Right atrium auricular region (tissue), 2 donors: ENCODE measurements around the gene BCAP29. TPM values are rescaled to one million over a fixed set of nuclear protein-coding genes. Genes with fewer than 3 reads are reported as not detected.
"Not testable (repeated sequence)": the region's sequence is repeated elsewhere in the genome, so short reads cannot be mapped to it uniquely, and the experiment has no call there.

Experiments used
- DNase-seq: peaks from one replicate; pipeline ENCODE4 v3.0.0-alpha.2; 2019; ENCODE audit warnings: low spot score
- H3K27ac ChIP-seq, 2 donors: fragments of 200-600 bp; sonication (generic); 1 replicate in 1 of 2; 2 replicates in 1 of 2; pipeline ENCODE4 v1.5.1; 2016 to 2019
- H3K27me3 ChIP-seq, 2 donors: fragments of 200-600 bp; sonication (generic); one replicate each; pipeline versions ENCODE4 v1.5.1 to v1.6.0; 2017 to 2019
- H3K36me3 ChIP-seq: fragments of 200-600 bp; sonication (generic); one replicate; pipeline ENCODE4 v1.5.1; 2016
- H3K4me1 ChIP-seq, 2 donors: fragments of 200-600 bp; sonication (generic); one replicate each; pipeline versions ENCODE4 v1.5.1 to v1.6.0; 2017 to 2019
- H3K4me3 ChIP-seq, 2 donors: fragments of 200-600 bp; sonication (generic); 1 replicate in 1 of 2; 2 replicates in 1 of 2; pipeline ENCODE4 v1.5.1; 2017 to 2019; ENCODE audit warnings: mild to moderate bottlenecking in 1 of 2, moderate library complexity in 1 of 2
- H3K9me3 ChIP-seq, 2 donors: fragments of 200-600 bp; sonication (generic); one replicate each; pipeline ENCODE4 v1.5.1; 2019
- CTCF ChIP-seq, 2 donors: fragments of 200-600 bp; sonication (generic); IDR thresholded peaks; one replicate each; pipeline ENCODE4 v1.5.1; 2019; ENCODE audit warnings: antibody characterized with exemption in 2 of 2
- total RNA-seq, 2 donors: library from RNA; depleted of rRNA; stranded (reverse); fragments of >200 nt; gene quantifications; one replicate each; pipeline ENCODE4 v1.1.0, GENCODE V29; 2016

BCAP29 gene
- total RNA-seq, 2 donors from 2014 or later: 115 to 258 TPM

GRCh38 chr7:107628461-107629064, 48.5 kb downstream of the BCAP29 start:
- TF ChIP-seq CTCF (IDR thresholded peaks at IDR 0.05): no peak
- Histone ChIP-seq H3K36me3 (peaks cover 10% of the 10 kb centered on the region), H3K4me3 (no peak overlapping the region)

GRCh38 chr7:107630342-107630741, 50.3 kb downstream of the BCAP29 start:
- TF ChIP-seq CTCF (IDR thresholded peaks at IDR 0.05): no peak
- H3K4me3 ChIP-seq: no peak overlapping the region
- H3K27me3 ChIP-seq: no peaks in the 10 kb centered on the region
- no peaks in the 10 kb centered on the region for H3K4me1 ChIP-seq
- no peaks in the 10 kb centered on the region for H3K9me3 ChIP-seq
- peaks cover 10% of the 10 kb centered on the region for H3K36me3 ChIP-seq
- H3K27ac ChIP-seq: no peak overlapping the region
- DNase-seq: no peak

More at GRCh38 chr7:107628461-107629064, 48.5 kb downstream of the BCAP29 start:
- H3K27ac ChIP-seq: no peak overlapping the region
- DNase-seq: no peak
- H3K9me3 ChIP-seq: no peaks in the 10 kb centered on the region
- no peaks in the 10 kb centered on the region for H3K27me3 ChIP-seq
- no peaks in the 10 kb centered on the region for H3K4me1 ChIP-seq

DNA sequence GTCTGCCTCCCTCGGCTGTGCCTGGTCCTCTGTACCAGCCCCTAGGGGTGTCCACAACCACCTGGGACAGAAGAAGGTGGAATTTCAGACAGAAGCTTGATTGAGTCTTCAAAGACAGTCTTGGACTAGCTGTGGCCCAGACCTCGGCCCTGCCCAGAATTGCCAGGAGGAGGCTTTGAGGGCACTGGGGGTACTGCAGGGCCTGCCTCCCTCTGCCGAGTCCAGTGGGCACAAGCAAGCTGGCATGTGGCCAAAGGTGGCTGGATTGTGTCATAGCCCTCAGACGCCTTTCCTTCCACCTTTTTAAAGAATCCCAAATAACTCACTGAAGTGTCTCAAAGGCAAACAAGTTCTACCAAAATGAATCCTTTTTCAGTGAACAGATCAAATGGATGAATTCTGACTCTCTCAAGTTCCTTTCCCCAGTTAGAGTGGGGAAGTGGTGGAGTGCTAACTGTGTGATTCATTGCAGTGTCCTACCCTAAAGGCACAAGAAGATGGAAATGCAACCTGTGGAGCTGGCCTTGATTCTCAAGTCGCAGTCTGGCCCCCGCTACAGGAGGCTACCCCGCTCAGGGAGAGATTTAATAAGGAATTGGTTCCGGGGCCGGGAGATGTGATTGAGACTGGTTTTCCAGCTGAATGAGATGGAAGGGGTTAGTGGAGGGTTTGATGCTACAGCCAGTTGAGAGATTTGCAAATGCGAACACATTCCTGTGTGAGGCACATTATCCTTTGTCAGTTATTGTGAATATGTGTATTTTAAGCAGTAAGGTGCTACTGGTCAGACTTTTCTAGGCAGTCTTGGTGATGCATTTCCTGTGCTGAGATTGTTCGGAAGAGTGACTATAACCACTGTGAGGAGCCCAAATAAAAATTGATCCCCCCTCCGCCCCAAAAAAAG, 51.8 kb downstream of the BCAP29 start:
- no peak for DNase-seq
- peaks cover 10% of the 10 kb centered on the region for H3K36me3 ChIP-seq
- no peak overlapping the region for H3K27ac ChIP-seq
- no peaks in the 10 kb centered on the region for H3K9me3 ChIP-seq
- H3K4me3 ChIP-seq: no peak overlapping the region
- H3K4me1 ChIP-seq: no peaks in the 10 kb centered on the region
- H3K27me3 ChIP-seq: no peaks in the 10 kb centered on the region
- no peak for TF ChIP-seq CTCF (IDR thresholded peaks at IDR 0.05)

GRCh38 chr7:107632492-107632865, 52.4 kb downstream of the BCAP29 start:
- Histone ChIP-seq H3K27ac (no peak overlapping the region), H3K4me1 (no peaks in the 10 kb centered on the region), H3K27me3 (no peaks in the 10 kb centered on the region), H3K36me3 (peaks cover 10% of the 10 kb centered on the region), H3K9me3 (no peaks in the 10 kb centered on the region), H3K4me3 (no peak overlapping the region)
- no peak for DNase-seq
- TF ChIP-seq CTCF (IDR thresholded peaks at IDR 0.05): no peak

GRCh38 chr7:107638594-107638993, 58.5 kb downstream of the BCAP29 start:
- Histone ChIP-seq H3K4me1 (no peaks in the 10 kb centered on the region), H3K27me3 (no peaks in the 10 kb centered on the region), H3K36me3 (no peaks in the 10 kb centered on the region), H3K9me3 (no peaks in the 10 kb centered on the region), H3K4me3 (no peak overlapping the region), H3K27ac (no peak overlapping the region)
- no peak for DNase-seq
- no peak for TF ChIP-seq CTCF (IDR thresholded peaks at IDR 0.05)

DNA sequence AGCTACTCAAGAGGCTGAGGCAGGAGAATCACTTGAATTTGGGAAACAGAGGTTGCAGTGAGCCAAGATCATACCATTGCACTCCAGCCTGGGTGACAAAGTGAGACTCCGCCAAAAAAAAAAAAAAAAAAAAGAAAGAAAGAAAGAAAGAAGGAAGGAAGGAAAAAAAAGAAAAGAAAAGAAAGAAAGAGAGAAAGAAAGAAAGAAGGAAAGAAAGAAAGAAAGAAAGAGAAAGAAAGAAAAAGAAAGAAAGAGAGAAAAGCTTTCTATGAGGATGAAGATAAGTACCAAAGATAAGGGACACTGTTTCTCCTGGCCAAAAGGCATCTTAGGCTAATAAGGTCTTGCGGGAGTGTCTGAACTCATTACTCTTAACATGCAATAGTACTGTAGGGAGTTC, 59.0 kb downstream of the BCAP29 start:
- H3K27ac ChIP-seq, H3K4me3 ChIP-seq, H3K27me3 ChIP-seq, H3K9me3 ChIP-seq, H3K36me3 ChIP-seq, DNase-seq, H3K4me1 ChIP-seq: not testable (repeated sequence)
